Astrocyte (in vitro differentiated cells and primary cell): ENCODE measurements around the gene ENG.

Experiments
- EZH2 ChIP-seq: IDR thresholded peaks from 2 replicates; pipeline ENCODE4 v1.6.1; 2012; ENCODE audit warnings: mild to moderate bottlenecking, low read length, inconsistent platforms; ENCODE audit not compliant: insufficient read depth
- TF ChIP-seq, protein P1 (sequence below): IDR thresholded peaks from 2 replicates; pipeline ENCODE4 v1.5.1; 2011; ENCODE audit warnings: low read depth, mild to moderate bottlenecking, inconsistent platforms, low read length, moderate library complexity; ENCODE audit not compliant: insufficient read depth

DNA sequence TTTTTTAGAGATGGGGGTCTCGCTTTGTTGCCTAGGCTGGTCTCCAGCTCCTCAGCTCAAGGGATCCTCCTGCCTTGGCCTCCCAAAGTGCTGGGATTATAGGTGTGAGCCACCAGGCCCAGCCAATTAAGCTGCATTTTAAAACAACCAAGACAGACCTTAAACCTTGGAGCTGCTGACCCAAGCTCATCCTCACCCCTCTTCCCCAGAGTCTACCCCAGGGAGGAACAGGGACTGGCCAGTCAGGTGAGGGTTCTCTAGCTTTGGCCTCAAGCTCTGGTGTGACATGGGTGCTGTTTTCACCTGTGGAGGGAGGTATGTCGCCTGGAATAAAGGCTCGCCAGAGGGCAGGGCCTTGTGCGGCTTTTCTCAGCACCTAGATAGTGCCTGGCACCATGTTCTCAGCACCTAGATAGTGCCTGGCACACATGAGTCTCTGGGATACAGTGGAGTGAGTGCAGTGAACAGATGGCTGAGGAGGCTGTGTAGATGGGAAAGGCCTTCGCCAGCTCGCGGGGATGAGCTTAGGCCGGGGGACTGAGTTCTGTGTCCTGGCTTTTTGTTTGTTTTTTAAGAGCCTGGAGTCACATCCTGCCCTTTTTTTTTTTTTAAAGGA, 61.3 kb downstream of the ENG start:
- TF ChIP-seq, protein P1, sequence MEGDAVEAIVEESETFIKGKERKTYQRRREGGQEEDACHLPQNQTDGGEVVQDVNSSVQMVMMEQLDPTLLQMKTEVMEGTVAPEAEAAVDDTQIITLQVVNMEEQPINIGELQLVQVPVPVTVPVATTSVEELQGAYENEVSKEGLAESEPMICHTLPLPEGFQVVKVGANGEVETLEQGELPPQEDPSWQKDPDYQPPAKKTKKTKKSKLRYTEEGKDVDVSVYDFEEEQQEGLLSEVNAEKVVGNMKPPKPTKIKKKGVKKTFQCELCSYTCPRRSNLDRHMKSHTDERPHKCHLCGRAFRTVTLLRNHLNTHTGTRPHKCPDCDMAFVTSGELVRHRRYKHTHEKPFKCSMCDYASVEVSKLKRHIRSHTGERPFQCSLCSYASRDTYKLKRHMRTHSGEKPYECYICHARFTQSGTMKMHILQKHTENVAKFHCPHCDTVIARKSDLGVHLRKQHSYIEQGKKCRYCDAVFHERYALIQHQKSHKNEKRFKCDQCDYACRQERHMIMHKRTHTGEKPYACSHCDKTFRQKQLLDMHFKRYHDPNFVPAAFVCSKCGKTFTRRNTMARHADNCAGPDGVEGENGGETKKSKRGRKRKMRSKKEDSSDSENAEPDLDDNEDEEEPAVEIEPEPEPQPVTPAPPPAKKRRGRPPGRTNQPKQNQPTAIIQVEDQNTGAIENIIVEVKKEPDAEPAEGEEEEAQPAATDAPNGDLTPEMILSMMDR = no peak
- TF ChIP-seq EZH2 = no peak
